ENCODE data around the gene SYN1.

SYN1 gene

DNA sequence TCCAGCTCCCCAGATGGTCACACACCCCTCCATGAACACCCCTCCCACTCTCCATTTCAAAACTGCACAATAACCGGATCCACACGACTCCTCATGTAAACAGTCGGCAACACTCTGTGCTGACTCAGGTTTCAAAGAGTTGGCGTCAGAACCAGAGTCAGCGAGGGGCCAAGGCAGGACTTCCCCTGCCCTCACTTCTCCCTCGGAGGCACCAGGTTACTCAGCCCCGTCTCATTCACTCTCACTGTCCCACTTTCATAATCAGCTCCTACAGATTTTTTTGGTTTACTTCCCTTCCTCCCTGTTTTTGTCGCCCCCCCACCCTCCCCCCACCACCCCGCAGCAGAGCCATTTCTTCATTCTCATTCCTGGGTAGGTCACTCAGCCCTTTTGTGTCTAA, 40.1 kb downstream of the SYN1 start:
- peak; percentile 83 for DNase-seq (ENCODE audit: low read depth)
- TF ChIP-seq, protein P1, sequence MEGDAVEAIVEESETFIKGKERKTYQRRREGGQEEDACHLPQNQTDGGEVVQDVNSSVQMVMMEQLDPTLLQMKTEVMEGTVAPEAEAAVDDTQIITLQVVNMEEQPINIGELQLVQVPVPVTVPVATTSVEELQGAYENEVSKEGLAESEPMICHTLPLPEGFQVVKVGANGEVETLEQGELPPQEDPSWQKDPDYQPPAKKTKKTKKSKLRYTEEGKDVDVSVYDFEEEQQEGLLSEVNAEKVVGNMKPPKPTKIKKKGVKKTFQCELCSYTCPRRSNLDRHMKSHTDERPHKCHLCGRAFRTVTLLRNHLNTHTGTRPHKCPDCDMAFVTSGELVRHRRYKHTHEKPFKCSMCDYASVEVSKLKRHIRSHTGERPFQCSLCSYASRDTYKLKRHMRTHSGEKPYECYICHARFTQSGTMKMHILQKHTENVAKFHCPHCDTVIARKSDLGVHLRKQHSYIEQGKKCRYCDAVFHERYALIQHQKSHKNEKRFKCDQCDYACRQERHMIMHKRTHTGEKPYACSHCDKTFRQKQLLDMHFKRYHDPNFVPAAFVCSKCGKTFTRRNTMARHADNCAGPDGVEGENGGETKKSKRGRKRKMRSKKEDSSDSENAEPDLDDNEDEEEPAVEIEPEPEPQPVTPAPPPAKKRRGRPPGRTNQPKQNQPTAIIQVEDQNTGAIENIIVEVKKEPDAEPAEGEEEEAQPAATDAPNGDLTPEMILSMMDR (IDR thresholded peaks at IDR 0.05; ENCODE audit: low read length, missing control alignments) = no peak
- H3K4me3 ChIP-seq (replicated peaks; ENCODE audit: low read depth, low read length) = no peak overlapping the region

DNA sequence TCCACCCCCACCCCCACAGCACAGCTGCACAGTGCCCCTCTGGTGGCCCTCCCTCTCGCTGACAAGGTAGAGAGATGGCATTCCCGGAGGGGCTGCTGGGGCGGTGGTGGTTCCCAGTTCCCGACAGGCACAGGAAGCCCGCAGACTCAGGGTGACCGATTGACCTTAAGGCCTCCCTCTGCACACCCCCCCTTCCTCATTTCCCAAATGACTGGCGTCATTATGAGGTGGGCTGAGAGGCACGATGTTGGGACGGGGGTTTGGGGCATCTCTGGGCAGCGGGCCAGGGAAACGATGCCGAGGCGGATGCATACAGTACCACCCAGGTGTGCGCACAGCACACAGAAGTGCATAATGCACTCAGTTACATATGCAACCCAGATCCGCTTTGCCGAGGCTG, 41.0 kb downstream of the SYN1 start:
- DNase-seq (ENCODE audit: low read depth) = no peak
- H3K4me3 ChIP-seq (replicated peaks; ENCODE audit: low read depth, low read length) = no peak overlapping the region
- TF ChIP-seq, protein P1 (IDR thresholded peaks at IDR 0.05; ENCODE audit: low read length, missing control alignments) = no peak

DNA sequence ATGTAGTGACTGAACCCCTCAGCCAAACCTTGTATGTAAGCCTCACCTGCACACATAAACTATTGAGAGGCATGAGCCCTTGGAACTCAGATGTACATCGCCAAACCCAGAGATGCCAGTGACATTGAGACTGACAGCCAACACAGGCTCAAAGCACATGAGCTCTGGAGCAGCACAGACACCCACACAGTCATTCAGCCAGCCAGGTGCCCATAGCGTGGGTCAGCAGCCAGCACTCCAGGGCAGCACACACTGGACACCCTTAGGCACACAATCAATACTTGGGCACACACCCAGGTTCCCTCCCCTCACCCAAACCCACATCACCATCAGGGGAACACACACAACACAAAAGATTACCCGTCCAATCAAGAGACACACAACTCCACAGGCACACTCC, 41.8 kb downstream of the SYN1 start:
- no peak overlapping the region for H3K4me3 ChIP-seq (replicated peaks; ENCODE audit: low read depth, low read length)
- TF ChIP-seq, protein P1 (IDR thresholded peaks at IDR 0.05; ENCODE audit: low read length, missing control alignments) = no peak
- DNase-seq (ENCODE audit: low read depth) = no peak

DNA sequence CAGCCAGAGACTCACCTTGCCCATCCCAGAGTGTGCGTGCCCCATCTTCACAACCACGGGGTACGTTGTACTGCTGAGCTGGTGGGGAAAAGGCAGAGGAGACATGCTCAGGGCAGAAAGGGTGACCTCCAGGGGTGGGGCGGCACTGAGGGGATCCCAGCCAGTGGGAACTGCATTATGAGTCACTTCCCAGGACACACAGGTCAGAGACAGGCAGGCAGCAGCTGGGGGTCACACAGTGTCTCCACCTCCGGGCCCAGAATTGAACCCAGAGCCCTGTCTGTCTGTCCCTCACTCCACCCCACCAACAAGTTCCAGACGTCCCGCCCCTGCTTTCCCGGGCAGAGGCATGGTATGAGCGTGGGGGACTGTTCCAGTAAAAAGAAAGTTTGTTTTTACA, 42.2 kb downstream of the SYN1 start:
- peak; percentile 42 for DNase-seq (ENCODE audit: low read depth)
- TF ChIP-seq, protein P1 (IDR thresholded peaks at IDR 0.05; ENCODE audit: low read length, missing control alignments) = no peak
- H3K4me3 ChIP-seq (replicated peaks; ENCODE audit: low read depth, low read length) = no peak overlapping the region

DNA sequence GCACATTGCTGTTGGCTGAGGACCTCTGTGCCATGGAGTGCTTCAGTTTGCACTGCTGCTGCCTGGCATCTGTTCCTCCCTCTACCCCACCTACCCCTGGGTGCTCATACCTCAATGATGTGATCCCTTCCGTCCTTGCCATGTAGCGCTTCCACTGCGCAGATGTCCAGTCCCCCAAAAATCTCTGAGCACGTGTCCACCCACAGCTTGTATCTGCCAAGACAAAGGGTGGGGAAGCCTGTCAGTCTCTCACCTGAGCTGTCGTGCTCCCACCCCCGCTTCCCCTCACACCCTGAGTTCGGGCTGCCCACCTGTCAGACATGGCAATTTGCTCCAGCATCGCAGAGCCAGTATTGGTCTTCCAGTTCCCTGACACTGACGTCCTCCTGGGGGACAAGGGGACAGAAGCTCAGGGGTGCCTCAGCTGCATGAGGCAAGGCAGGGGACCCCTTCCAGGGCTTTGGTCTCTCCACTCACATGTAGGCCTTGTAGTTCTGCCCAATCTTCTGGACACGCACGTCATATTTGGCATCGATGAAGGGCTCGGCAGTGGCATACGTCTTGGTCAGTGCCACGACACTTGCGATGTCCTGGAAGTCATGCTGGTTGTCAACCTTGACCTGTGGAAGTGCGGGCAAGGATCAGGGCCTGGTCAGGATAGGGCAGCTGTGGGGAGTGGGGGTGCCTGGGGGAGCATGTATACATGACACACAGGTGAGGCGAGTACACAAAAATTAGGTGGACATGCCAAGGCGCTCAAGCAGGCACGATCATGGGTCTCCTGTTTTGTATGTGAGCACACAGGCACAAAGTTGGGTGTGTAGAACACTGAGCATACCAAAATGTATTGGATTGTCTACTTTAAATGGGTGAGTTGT, 43.4 kb downstream of the SYN1 start:
- H3K4me3 ChIP-seq (replicated peaks; ENCODE audit: low read depth, low read length) = no peak overlapping the region
- TF ChIP-seq, protein P1 (IDR thresholded peaks at IDR 0.05; ENCODE audit: low read length, missing control alignments) = no peak
- no peak for DNase-seq (ENCODE audit: low read depth)

DNA sequence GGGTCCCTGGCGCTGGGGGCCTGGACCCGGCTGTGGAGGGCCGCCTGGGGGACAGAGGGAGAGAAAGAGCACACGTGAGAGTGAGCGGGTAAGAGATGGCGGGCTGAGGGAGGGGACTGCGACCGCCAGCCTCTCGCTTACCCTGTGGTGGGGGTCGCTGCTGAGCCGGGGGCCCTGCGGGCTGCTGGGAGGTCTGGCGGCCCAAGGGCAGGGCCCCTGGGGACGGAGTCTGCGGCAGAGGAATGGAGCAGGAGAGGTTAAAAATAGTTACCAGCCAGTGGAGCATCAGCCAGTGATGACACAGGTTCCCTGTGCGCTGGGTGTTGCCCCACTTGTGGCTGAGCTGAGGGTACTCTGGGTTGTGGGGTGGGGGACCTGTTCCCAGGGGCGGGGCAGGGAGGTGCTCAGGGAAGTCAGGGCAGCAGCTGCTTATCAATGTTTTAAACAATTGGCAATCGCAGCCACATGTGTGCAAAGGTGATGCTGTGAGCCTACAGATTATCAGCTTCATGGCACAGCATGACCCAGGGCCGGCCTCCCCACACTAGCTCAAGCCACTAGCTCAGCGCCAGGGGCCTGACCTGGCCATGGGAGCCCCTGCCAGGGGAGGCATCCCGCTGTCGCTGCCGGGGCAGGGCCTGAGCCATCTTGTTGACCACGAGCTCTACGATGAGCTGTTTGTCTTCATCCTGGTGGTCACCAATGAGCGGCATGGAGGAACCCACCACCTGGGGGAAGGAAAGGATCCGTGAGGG, 44.9 kb downstream of the SYN1 start:
- TF ChIP-seq, protein P1 (IDR thresholded peaks at IDR 0.05; ENCODE audit: low read length, missing control alignments) = no peak
- H3K4me3 ChIP-seq (replicated peaks; ENCODE audit: low read depth, low read length) = peak overlapping the region; percentile 17
- no peak for DNase-seq (ENCODE audit: low read depth)
